NT2/D1 (cell line): ENCODE results near the gene APCDD1.
"Not testable (repeated sequence)": the region's sequence is repeated elsewhere in the genome, so short reads cannot be mapped to it uniquely, and the experiment has no call there.

ENCODE experiments used
- DNase-seq: peaks from one replicate; pipeline ENCODE4 v3.0.0-alpha.2; 2011; ENCODE audit warnings: low read depth, low spot score
- H3K27me3 ChIP-seq: 2 replicates; pipeline ENCODE4 v1.6.0; 2011; ENCODE audit warnings: mild to moderate bottlenecking; ENCODE audit not compliant: insufficient read length, insufficient read depth
- H3K36me3 ChIP-seq: 2 replicates; pipeline ENCODE4 v1.6.1; 2011; ENCODE audit warnings: mild to moderate bottlenecking, low read length, mixed read lengths; ENCODE audit not compliant: insufficient read depth, insufficient read length
- H3K4me1 ChIP-seq: 2 replicates; pipeline ENCODE4 v1.5.1; 2011; ENCODE audit not compliant: insufficient read depth, insufficient read length
- H3K4me3 ChIP-seq: 2 replicates; pipeline ENCODE4 v1.5.1; 2011; ENCODE audit warnings: low read depth; ENCODE audit not compliant: insufficient read length
- H3K9ac ChIP-seq: 2 replicates; pipeline ENCODE4 v1.6.0; 2011; ENCODE audit warnings: low read depth; ENCODE audit not compliant: insufficient read length
- H3K9me3 ChIP-seq: 2 replicates; pipeline ENCODE4 v1.5.1; 2011; ENCODE audit warnings: mild to moderate bottlenecking, low read length; ENCODE audit not compliant: insufficient read depth
- SUZ12 ChIP-seq: IDR thresholded peaks from 2 replicates; pipeline ENCODE4 v1.6.1; 2011; ENCODE audit not compliant: insufficient read length, insufficient read depth; ENCODE audit errors: extremely low read depth
- YY1 ChIP-seq: IDR thresholded peaks from 2 replicates; pipeline ENCODE4 v1.6.1; 2011; ENCODE audit not compliant: insufficient read length, insufficient read depth
- ZNF274 ChIP-seq: IDR thresholded peaks from 2 replicates; pipeline ENCODE4 v1.6.1; 2011; ENCODE audit warnings: mild to moderate bottlenecking, low read depth, low read length

Gene APCDD1

GRCh38 chr18:10537765-10538164, 83.3 kb downstream of the APCDD1 start:
- DNase-seq = no peak
- H3K36me3 ChIP-seq = peaks cover 42% of the 10 kb centered on the region
- no peaks in the 10 kb centered on the region for H3K4me1 ChIP-seq
- H3K27me3 ChIP-seq = no peaks in the 10 kb centered on the region
- H3K9ac ChIP-seq = no peak overlapping the region
- TF ChIP-seq YY1 = no peak
- TF ChIP-seq ZNF274 = no peak
- no peak for TF ChIP-seq SUZ12
- H3K4me3 ChIP-seq = no peak overlapping the region
- H3K9me3 ChIP-seq = no peaks in the 10 kb centered on the region

GRCh38 chr18:10539124-10539523, 84.7 kb downstream of the APCDD1 start:
- DNase-seq, H3K9ac ChIP-seq, H3K9me3 ChIP-seq, H3K27me3 ChIP-seq, H3K4me1 ChIP-seq, H3K4me3 ChIP-seq: not testable (repeated sequence)
- H3K36me3 ChIP-seq = peaks cover 41% of the 10 kb centered on the region
